GM19395 (cell line): ENCODE data around the gene NOMO2.
"Not testable (repeated sequence)": the region's sequence is repeated elsewhere in the genome, so short reads cannot be mapped to it uniquely, and the experiment has no call there.

ENCODE experiments used
- ATAC-seq: cut with Tn5 transposase; IDR thresholded peaks from one replicate; pipeline ENCODE4 v1.9.1; 2021; ENCODE audit warnings: mild to moderate bottlenecking, moderate library complexity; ENCODE audit not compliant: unreplicated experiment

Gene NOMO2

GRCh38 chr16:18525882-18526482 lies 35.9 kb downstream of the NOMO2 start:
- ATAC-seq = not testable (repeated sequence)

- ATAC-seq = not testable (repeated sequence)
Measured at GRCh38 chr16:18522637-18523036, 39.3 kb downstream of the NOMO2 start.

GRCh38 chr16:18521445-18522181 lies 40.3 kb downstream of the NOMO2 start:
- not testable (repeated sequence) for ATAC-seq

GRCh38 chr16:18518536-18519283 lies 43.2 kb downstream of the NOMO2 start:
- ATAC-seq = not testable (repeated sequence)

GRCh38 chr16:18498430-18498829 lies 63.5 kb downstream of the NOMO2 start:
- ATAC-seq = not testable (repeated sequence)

GRCh38 chr16:18497032-18497431 lies 64.9 kb downstream of the NOMO2 start:
- ATAC-seq = not testable (repeated sequence)

- not testable (repeated sequence) for ATAC-seq
Measured at GRCh38 chr16:18492118-18492897, 69.6 kb downstream of the NOMO2 start.

- not testable (repeated sequence) for ATAC-seq
Measured at GRCh38 chr16:18436025-18436424, 125.9 kb downstream of the NOMO2 start.

- not testable (repeated sequence) for ATAC-seq
Measured at GRCh38 chr16:18415827-18416226, 146.1 kb downstream of the NOMO2 start.

GRCh38 chr16:18409532-18410293 lies 152.2 kb downstream of the NOMO2 start:
- not testable (repeated sequence) for ATAC-seq

- ATAC-seq = not testable (repeated sequence)
Measured at GRCh38 chr16:18401851-18402657, 159.8 kb downstream of the NOMO2 start.

- not testable (repeated sequence) for ATAC-seq
Measured at GRCh38 chr16:18401159-18401558, 160.7 kb downstream of the NOMO2 start.

- ATAC-seq = not testable (repeated sequence)
Measured at GRCh38 chr16:18394363-18394762, 167.5 kb downstream of the NOMO2 start.

GRCh38 chr16:18387767-18388166 lies 174.1 kb downstream of the NOMO2 start:
- ATAC-seq = not testable (repeated sequence)

GRCh38 chr16:18386517-18386916 lies 175.4 kb downstream of the NOMO2 start:
- not testable (repeated sequence) for ATAC-seq

- not testable (repeated sequence) for ATAC-seq
Measured at GRCh38 chr16:18385285-18385684, 176.6 kb downstream of the NOMO2 start.

- ATAC-seq = not testable (repeated sequence)
Measured at GRCh38 chr16:18384869-18385268, 177.0 kb downstream of the NOMO2 start.

GRCh38 chr16:18384098-18384636 lies 177.7 kb downstream of the NOMO2 start:
- not testable (repeated sequence) for ATAC-seq

GRCh38 chr16:18382696-18383095 lies 179.2 kb downstream of the NOMO2 start:
- ATAC-seq = not testable (repeated sequence)
